OCI-LY1 (cell line): ENCODE results near the gene C20orf204.

Experiments
- H2AFZ ChIP-seq: fragments of 200-600 bp; sonication (generic), shearing (Covaris generic); 2 replicates; pipeline ENCODE4 v1.6.0; 2014; ENCODE audit warnings: antibody characterized with exemption, mild to moderate bottlenecking, low read length
- H3F3A ChIP-seq: fragments of 200-600 bp; sonication (generic), shearing (Covaris generic); 2 replicates; pipeline ENCODE4 v1.6.0; 2014; ENCODE audit warnings: mild to moderate bottlenecking, antibody characterized with exemption, low read length, moderate library complexity; ENCODE audit not compliant: insufficient read depth
- H3K27ac ChIP-seq: fragments of 200-600 bp; sonication (generic); 2 replicates; pipeline ENCODE4 v1.5.1; 2014; ENCODE audit warnings: low read length, mixed run types, mild to moderate bottlenecking, low read depth; ENCODE audit not compliant: poor library complexity, severe bottlenecking
- H3K27me3 ChIP-seq: fragments of 200-600 bp; sonication (generic); 2 replicates; pipeline ENCODE4 v1.6.0; 2014; ENCODE audit warnings: antibody characterized with exemption, mild to moderate bottlenecking, low read length, moderate library complexity; ENCODE audit not compliant: insufficient read depth
- H3K36me3 ChIP-seq: fragments of 200-600 bp; sonication (generic); 2 replicates; pipeline ENCODE4 v1.6.1; 2014; ENCODE audit warnings: mild to moderate bottlenecking, antibody characterized with exemption, low read length, moderate library complexity, mixed read lengths; ENCODE audit not compliant: insufficient read depth
- H3K4me1 ChIP-seq: fragments of 200-600 bp; sonication (generic); 2 replicates; pipeline ENCODE4 v1.5.1; 2014; ENCODE audit warnings: mild to moderate bottlenecking, low read length, moderate library complexity; ENCODE audit not compliant: insufficient read depth, severe bottlenecking
- H3K4me2 ChIP-seq: fragments of 200-600 bp; sonication (generic), shearing (Covaris generic); 2 replicates; pipeline ENCODE4 v1.6.1; 2014; ENCODE audit warnings: low read length
- H3K4me3 ChIP-seq: fragments of 200-600 bp; sonication (generic); 2 replicates; pipeline ENCODE4 v1.5.1; 2014; ENCODE audit warnings: low read length, low read depth, mild to moderate bottlenecking, mixed read lengths; ENCODE audit not compliant: poor library complexity, severe bottlenecking
- H3K79me2 ChIP-seq: fragments of 200-600 bp; shearing (Covaris generic); 2 replicates; pipeline ENCODE4 v1.6.1; 2016; ENCODE audit warnings: mixed run types, low read length, mixed read lengths; ENCODE audit not compliant: insufficient read depth
- H3K9ac ChIP-seq: fragments of 200-600 bp; sonication (generic), shearing (Covaris generic); 2 replicates; pipeline ENCODE4 v1.6.1; 2014; ENCODE audit warnings: mild to moderate bottlenecking, low read length, mixed read lengths
- H3K9me2 ChIP-seq: fragments of 200-600 bp; sonication (generic), shearing (Covaris generic); 2 replicates; pipeline ENCODE4 v1.6.1; 2014; ENCODE audit warnings: low read depth, mild to moderate bottlenecking, low read length, mixed read lengths
- H3K9me3 ChIP-seq: fragments of 200-600 bp; shearing (Covaris generic); 2 replicates; pipeline ENCODE4 v1.6.1; 2014; ENCODE audit warnings: low read length, mixed read lengths
- H4K20me1 ChIP-seq: fragments of 200-600 bp; sonication (generic), shearing (Covaris generic); 2 replicates; pipeline ENCODE4 v1.6.0; 2016; ENCODE audit warnings: mild to moderate bottlenecking, low read length; ENCODE audit not compliant: insufficient read depth
- EZH2 ChIP-seq: fragments of 200-600 bp; sonication (generic), shearing (Covaris generic); IDR thresholded peaks from 2 replicates; pipeline ENCODE4 v1.8.0; 2017; ENCODE audit warnings: borderline replicate concordance, mixed run types, mild to moderate bottlenecking, antibody characterized with exemption, low read length, moderate library complexity, mixed read lengths
- TF ChIP-seq, protein P1 (sequence below): fragments of 200-600 bp; sonication (generic), shearing (Covaris generic); IDR thresholded peaks from 2 replicates; pipeline ENCODE4 v1.5.1; 2017; ENCODE audit warnings: mild to moderate bottlenecking, antibody characterized with exemption, low read length, moderate library complexity, mixed read lengths

The C20orf204 gene

DNA sequence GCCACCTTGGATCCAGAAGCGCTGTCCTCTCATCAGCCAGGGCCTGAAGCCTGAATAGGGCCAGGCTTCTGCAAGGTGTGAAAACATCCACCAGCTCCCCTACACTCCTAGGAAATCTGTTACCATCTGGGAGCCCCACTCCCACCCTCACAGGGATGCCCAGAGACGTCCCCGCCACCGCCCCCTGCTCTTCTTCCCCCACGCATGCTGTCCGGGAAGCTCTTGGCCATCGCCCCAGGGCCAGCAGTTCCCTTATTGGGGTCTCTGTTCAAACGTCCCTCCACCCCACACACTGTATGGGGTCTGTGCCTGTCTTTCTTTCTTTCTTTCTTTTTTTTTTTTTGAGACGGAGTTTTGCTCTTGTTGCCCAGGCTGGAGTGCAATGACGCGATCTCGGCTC is 39.6 kb downstream of the C20orf204 start:
- H3K4me1 ChIP-seq = peaks cover 24% of the 10 kb centered on the region
- H3K4me2 ChIP-seq = no peak overlapping the region
- H3K36me3 ChIP-seq = no peaks in the 10 kb centered on the region; the same call in 1 of the 2 replicates
- no peaks in the 10 kb centered on the region for H4K20me1 ChIP-seq
- no peaks in the 10 kb centered on the region for H3K9me2 ChIP-seq
- TF ChIP-seq EZH2 = no peak
- TF ChIP-seq, protein P1, sequence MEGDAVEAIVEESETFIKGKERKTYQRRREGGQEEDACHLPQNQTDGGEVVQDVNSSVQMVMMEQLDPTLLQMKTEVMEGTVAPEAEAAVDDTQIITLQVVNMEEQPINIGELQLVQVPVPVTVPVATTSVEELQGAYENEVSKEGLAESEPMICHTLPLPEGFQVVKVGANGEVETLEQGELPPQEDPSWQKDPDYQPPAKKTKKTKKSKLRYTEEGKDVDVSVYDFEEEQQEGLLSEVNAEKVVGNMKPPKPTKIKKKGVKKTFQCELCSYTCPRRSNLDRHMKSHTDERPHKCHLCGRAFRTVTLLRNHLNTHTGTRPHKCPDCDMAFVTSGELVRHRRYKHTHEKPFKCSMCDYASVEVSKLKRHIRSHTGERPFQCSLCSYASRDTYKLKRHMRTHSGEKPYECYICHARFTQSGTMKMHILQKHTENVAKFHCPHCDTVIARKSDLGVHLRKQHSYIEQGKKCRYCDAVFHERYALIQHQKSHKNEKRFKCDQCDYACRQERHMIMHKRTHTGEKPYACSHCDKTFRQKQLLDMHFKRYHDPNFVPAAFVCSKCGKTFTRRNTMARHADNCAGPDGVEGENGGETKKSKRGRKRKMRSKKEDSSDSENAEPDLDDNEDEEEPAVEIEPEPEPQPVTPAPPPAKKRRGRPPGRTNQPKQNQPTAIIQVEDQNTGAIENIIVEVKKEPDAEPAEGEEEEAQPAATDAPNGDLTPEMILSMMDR = no peak
- H3K79me2 ChIP-seq = no peaks in the 10 kb centered on the region
- no peak overlapping the region for H2AFZ ChIP-seq
- no peak overlapping the region for H3K9ac ChIP-seq
- H3K27ac ChIP-seq = no peak overlapping the region
- H3K4me3 ChIP-seq = no peak overlapping the region
- H3K9me3 ChIP-seq = no peaks in the 10 kb centered on the region
- no peaks in the 10 kb centered on the region for H3F3A ChIP-seq
- H3K27me3 ChIP-seq = 0 out of 2 replicates have a peak, but pooled peaks cover 2% of the 10 kb centered on the region

DNA sequence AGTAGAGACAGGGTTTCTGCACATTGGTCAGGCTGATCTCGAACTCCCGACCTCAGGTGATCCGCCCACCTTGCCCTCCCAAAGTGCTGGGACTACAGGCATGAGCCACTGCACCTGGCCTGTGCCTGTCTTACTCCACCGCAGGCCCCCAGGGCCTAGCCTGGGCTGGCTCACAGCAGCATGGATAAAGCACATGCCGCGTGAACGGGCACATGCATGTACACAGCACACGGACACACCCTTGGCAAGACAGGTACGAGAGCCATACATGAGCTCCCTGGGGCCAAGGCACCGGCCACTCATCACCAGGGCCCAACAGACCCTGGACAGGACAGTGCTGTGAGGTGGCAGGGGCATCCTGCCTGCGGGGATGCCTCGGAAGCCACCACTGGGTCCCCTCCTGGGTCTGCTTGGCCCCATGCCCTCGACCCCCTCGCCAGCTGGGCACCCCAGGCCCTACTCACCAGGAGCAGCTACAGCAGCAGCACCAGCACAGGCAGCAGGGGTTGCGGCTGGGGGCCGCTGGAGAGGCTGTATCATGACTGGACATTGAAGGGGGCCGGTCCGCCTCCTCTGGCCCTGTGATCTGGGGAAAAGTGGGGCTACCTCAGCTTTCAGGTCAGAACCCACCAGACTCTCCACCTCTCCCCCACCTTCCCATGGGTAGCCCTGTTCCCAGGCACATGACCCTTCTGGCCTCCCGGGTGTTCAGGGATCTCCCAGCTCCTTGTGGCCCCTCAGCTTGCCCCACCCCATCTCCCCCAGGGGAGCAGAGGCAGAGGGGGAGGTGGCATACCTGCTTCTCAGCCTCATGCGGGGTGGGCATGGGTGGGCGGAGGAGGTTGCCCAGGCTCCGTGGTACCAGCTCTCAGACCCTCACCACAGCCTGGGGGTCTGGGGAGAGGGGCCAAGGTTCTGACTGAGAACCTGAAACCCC is 40.3 kb downstream of the C20orf204 start:
- H2AFZ ChIP-seq = no peak overlapping the region
- H4K20me1 ChIP-seq = no peaks in the 10 kb centered on the region
- H3K36me3 ChIP-seq = no peaks in the 10 kb centered on the region; the same call in 1 of the 2 replicates
- H3K4me2 ChIP-seq = no peak overlapping the region
- H3K27me3 ChIP-seq = no peaks in the 10 kb centered on the region
- peaks cover 24% of the 10 kb centered on the region for H3K4me1 ChIP-seq
- no peaks in the 10 kb centered on the region for H3K9me3 ChIP-seq
- no peak overlapping the region for H3K9ac ChIP-seq
- no peak overlapping the region for H3K27ac ChIP-seq
- no peaks in the 10 kb centered on the region for H3F3A ChIP-seq
- no peaks in the 10 kb centered on the region for H3K79me2 ChIP-seq
- no peak overlapping the region for H3K4me3 ChIP-seq
- no peaks in the 10 kb centered on the region for H3K9me2 ChIP-seq
- TF ChIP-seq, protein P1 = no peak
- no peak for TF ChIP-seq EZH2

DNA sequence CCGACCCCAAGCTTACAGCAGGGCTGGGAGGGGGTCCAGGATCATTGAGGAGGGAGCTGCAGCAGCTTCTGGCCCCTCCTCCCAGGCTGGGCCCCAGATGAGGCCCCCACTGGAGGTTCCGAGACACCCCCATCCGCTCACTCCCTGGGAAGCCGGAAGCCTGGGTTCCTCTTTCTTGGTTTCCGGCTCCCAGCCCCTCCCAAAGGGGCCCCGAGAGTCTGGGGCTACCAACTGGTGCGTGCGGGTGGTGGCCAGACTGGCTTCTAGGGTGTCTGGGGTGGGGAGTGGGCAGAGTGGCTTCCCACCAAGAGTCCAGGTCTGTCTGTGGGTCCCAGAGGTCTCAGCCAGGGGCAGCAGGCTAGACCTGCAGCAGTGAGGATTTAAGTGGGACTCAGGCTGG is 41.1 kb downstream of the C20orf204 start:
- no peak overlapping the region for H2AFZ ChIP-seq
- peaks cover 24% of the 10 kb centered on the region for H3K4me1 ChIP-seq
- H3K4me2 ChIP-seq = peak overlapping the region; percentile 75
- no peaks in the 10 kb centered on the region; the same call in 1 of the 2 replicates for H3K36me3 ChIP-seq
- H3K27me3 ChIP-seq = no peaks in the 10 kb centered on the region; the same call in 1 of the 2 replicates
- TF ChIP-seq, protein P1 = no peak
- TF ChIP-seq EZH2 = no peak
- H3K4me3 ChIP-seq = no peak overlapping the region
- no peaks in the 10 kb centered on the region for H3K9me3 ChIP-seq
- no peak overlapping the region; the same call in 1 of the 2 replicates for H3K9ac ChIP-seq
- H3K79me2 ChIP-seq = no peaks in the 10 kb centered on the region
- no peaks in the 10 kb centered on the region for H3K9me2 ChIP-seq
- no peak overlapping the region for H3K27ac ChIP-seq
- no peaks in the 10 kb centered on the region for H3F3A ChIP-seq
- no peaks in the 10 kb centered on the region for H4K20me1 ChIP-seq
